Thoracic aorta (tissue), 2 donors: ENCODE results near the gene SLC41A3. TPM values are rescaled to one million over a fixed set of nuclear protein-coding genes. Genes with fewer than 3 reads are reported as not detected.

ENCODE experiments used
- ATAC-seq: fragments of 150-250 bp; one replicate; pipeline ENCODE4 v1.8.0; 2017; ENCODE audit warnings: low read depth; ENCODE audit not compliant: insufficient number of reproducible peaks, low FRiP score
- DNase-seq: peaks from one replicate; pipeline ENCODE4 v3.0.0-alpha.2; 2020; ENCODE audit warnings: low spot score
- H3K27ac ChIP-seq, 2 donors: fragments of 200-600 bp; sonication (generic); 1 replicate in 1 of 2; 2 replicates in 1 of 2; pipeline ENCODE4 v1.5.1; 2016; ENCODE audit warnings: mild to moderate bottlenecking in 2 of 2, moderate library complexity in 2 of 2
- H3K27me3 ChIP-seq: fragments of 200-600 bp; sonication (generic); replicated peaks from 2 replicates; pipeline ENCODE4 v1.6.0; 2016; ENCODE audit warnings: mild to moderate bottlenecking; ENCODE audit not compliant: insufficient read depth
- H3K36me3 ChIP-seq: fragments of 200-600 bp; sonication (generic); one replicate; pipeline ENCODE4 v1.5.1; 2016
- H3K4me1 ChIP-seq, 2 donors: fragments of 200-600 bp; sonication (generic); 1 replicate in 1 of 2; 2 replicates in 1 of 2; pipeline versions ENCODE4 v1.5.1 to v1.6.0; 2016; ENCODE audit warnings: low read depth in 2 of 2, mild to moderate bottlenecking in 1 of 2; ENCODE audit not compliant: control insufficient read depth in 1 of 2
- H3K4me3 ChIP-seq: fragments of 200-600 bp; sonication (generic); 2 replicates; pipeline ENCODE4 v1.5.1; 2016; ENCODE audit warnings: mild to moderate bottlenecking
- H3K9me3 ChIP-seq: fragments of 200-600 bp; sonication (generic); 2 replicates; pipeline ENCODE4 v1.5.1; 2016
- total RNA-seq, 2 donors: library from RNA; depleted of rRNA; stranded (reverse); fragments of >200 nt; gene quantifications; one replicate each; pipeline versions ENCODE4 v1.1.0 to v1.2.3, GENCODE V29; 2016
- TF ChIP-seq, protein P1 (sequence below): fragments of 200-600 bp; sonication (generic); IDR thresholded peaks from one replicate; pipeline ENCODE4 v1.5.1; 2019; ENCODE audit warnings: antibody characterized with exemption

SLC41A3 gene
- total RNA-seq, 2 donors from 2014 or later = 70.9 to 106 TPM

GRCh38 chr3:126108676-126109050 is 24.7 kb upstream of the SLC41A3 start:
- H3K9me3 ChIP-seq = no peaks in the 10 kb centered on the region
- ATAC-seq (no peak), DNase-seq (no peak)
- H3K27ac ChIP-seq = no peak overlapping the region
- TF ChIP-seq, protein P1, sequence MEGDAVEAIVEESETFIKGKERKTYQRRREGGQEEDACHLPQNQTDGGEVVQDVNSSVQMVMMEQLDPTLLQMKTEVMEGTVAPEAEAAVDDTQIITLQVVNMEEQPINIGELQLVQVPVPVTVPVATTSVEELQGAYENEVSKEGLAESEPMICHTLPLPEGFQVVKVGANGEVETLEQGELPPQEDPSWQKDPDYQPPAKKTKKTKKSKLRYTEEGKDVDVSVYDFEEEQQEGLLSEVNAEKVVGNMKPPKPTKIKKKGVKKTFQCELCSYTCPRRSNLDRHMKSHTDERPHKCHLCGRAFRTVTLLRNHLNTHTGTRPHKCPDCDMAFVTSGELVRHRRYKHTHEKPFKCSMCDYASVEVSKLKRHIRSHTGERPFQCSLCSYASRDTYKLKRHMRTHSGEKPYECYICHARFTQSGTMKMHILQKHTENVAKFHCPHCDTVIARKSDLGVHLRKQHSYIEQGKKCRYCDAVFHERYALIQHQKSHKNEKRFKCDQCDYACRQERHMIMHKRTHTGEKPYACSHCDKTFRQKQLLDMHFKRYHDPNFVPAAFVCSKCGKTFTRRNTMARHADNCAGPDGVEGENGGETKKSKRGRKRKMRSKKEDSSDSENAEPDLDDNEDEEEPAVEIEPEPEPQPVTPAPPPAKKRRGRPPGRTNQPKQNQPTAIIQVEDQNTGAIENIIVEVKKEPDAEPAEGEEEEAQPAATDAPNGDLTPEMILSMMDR = no peak
- H3K27me3 ChIP-seq = no peaks in the 10 kb centered on the region
- H3K4me3 ChIP-seq = no peak overlapping the region
- peaks cover 0 to 4% of the 10 kb centered on the region in 2 donors for H3K4me1 ChIP-seq
- peaks cover 19% of the 10 kb centered on the region for H3K36me3 ChIP-seq

- no peaks in the 10 kb centered on the region for H3K9me3 ChIP-seq
- no peaks in the 10 kb centered on the region for H3K27me3 ChIP-seq
- TF ChIP-seq, protein P1 = no peak
- no peak for DNase-seq
- no peak overlapping the region for H3K4me3 ChIP-seq
- peaks cover 2 to 9% of the 10 kb centered on the region in 2 donors for H3K4me1 ChIP-seq
- no peak overlapping the region for H3K27ac ChIP-seq
- peaks cover 19% of the 10 kb centered on the region for H3K36me3 ChIP-seq
- ATAC-seq = no peak
Observed at GRCh38 chr3:126107957-126108675, 24.2 kb upstream of the SLC41A3 start.

DNA sequence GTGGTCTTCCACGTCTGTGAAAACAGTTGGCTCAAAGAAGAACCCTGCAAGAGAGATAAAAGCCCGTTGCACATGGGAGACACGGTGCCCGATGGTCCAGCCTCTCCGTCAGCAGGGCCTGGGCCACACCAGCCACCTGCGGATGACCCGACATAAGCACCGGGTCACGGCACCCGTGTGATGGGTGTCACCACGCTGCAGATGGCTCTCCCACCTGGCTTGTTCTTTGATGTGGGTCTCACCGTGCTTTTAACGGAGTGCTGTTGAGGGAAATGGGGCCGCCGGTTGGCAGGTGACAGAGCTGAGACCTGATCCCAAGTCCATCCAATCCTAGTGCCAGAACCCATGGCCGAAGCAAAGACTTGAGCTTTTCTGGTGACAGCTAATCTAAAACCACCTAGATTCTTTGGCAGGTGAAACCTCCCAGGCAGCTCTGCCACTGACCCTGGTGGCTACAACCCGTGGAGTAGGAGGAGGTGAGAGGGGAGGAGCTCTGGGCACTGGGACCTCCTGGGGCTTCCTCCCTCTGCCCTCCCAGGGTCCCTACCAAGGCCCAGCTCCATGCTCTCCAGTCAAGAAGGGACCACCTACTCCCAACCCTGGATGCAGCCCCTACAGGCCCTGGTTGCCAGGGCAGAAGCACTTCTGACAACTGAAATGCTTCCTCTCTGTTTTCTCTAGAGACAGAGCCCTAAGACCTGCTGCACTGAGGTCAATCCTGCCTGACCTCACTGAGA is 23.4 kb upstream of the SLC41A3 start:
- Histone ChIP-seq H3K27ac (no peak overlapping the region), H3K27me3 (no peaks in the 10 kb centered on the region), H3K4me1 (peaks cover 7 to 17% of the 10 kb centered on the region in 2 donors), H3K9me3 (no peaks in the 10 kb centered on the region), H3K4me3 (no peak overlapping the region), H3K36me3 (peaks cover 19% of the 10 kb centered on the region)
- TF ChIP-seq, protein P1 = no peak
- ATAC-seq (no peak), DNase-seq (no peak)

- H3K36me3 ChIP-seq = peaks cover 19% of the 10 kb centered on the region
- peaks cover 12 to 25% of the 10 kb centered on the region in 2 donors for H3K4me1 ChIP-seq
- no peaks in the 10 kb centered on the region for H3K27me3 ChIP-seq
- H3K4me3 ChIP-seq = no peak overlapping the region
- H3K9me3 ChIP-seq = no peaks in the 10 kb centered on the region
- TF ChIP-seq, protein P1 = no peak
- DNase-seq (no peak), ATAC-seq (no peak)
- H3K27ac ChIP-seq = no peak overlapping the region
Observed at GRCh38 chr3:126106336-126107202, 22.6 kb upstream of the SLC41A3 start.
